RWPE2 (cell line): ENCODE results near the gene CCDC160.
A peak's percentile ranks its signal among the peaks of the same experiment; 100 is the strongest.

Source experiments
- ATAC-seq: fragments of 200-7000 bp; cut with Tn5 transposase; 3 replicates; pipeline ENCODE4 v1.9.1; 2021; ENCODE audit warnings: low read depth
- DNase-seq: peaks from one replicate; pipeline ENCODE4 v3.0.0-alpha.2; 2020; ENCODE audit warnings: low spot score
- H3K27ac ChIP-seq: fragments of 450-650 bp; 2 replicates; pipeline ENCODE4 v1.5.1; 2017; ENCODE audit warnings: mild to moderate bottlenecking; ENCODE audit not compliant: poor library complexity, severe bottlenecking
- H3K27me3 ChIP-seq: fragments of 250-450 bp; sonication (Bioruptor Pico); 2 replicates; pipeline ENCODE4 v1.5.1; 2021; ENCODE audit warnings: mild to moderate bottlenecking, moderate library complexity; ENCODE audit not compliant: insufficient read depth, poor library complexity, severe bottlenecking
- H3K36me3 ChIP-seq: fragments of 250-450 bp; sonication (Bioruptor Pico); 2 replicates; pipeline ENCODE4 v1.5.1; 2020; ENCODE audit warnings: low read depth, mild to moderate bottlenecking, moderate library complexity
- H3K4me1 ChIP-seq: fragments of 250-450 bp; sonication (Bioruptor Pico); 2 replicates; pipeline ENCODE4 v1.5.1; 2021; ENCODE audit warnings: mild to moderate bottlenecking, moderate library complexity; ENCODE audit not compliant: insufficient read depth, poor library complexity, severe bottlenecking
- H3K4me3 ChIP-seq: fragments of 250-450 bp; sonication (Bioruptor Pico); 2 replicates; pipeline ENCODE4 v1.5.1; 2021; ENCODE audit warnings: mild to moderate bottlenecking, moderate library complexity; ENCODE audit not compliant: severe bottlenecking
- H3K9me3 ChIP-seq: fragments of 250-450 bp; sonication (Bioruptor Pico); 2 replicates; pipeline ENCODE4 v1.5.1; 2021; ENCODE audit warnings: mild to moderate bottlenecking, moderate library complexity; ENCODE audit not compliant: severe bottlenecking
- TF ChIP-seq, protein P1 (sequence below): fragments of 450-650 bp; IDR thresholded peaks from one replicate; pipeline ENCODE4 v1.5.1; 2017; ENCODE audit warnings: mild to moderate bottlenecking, moderate library complexity; ENCODE audit not compliant: poor library complexity, severe bottlenecking

Gene CCDC160

GRCh38 chrX:134236626-134237614 is at the start of gene CCDC160:
CCDC160 (plus strand) TSS chrX:134237182; CDS start chrX:134244801, 7,619 bp downstream.
- no peaks in the 10 kb centered on the region for H3K4me1 ChIP-seq
- no peaks in the 10 kb centered on the region for H3K9me3 ChIP-seq
- no peak for DNase-seq
- no peaks in the 10 kb centered on the region for H3K36me3 ChIP-seq
- TF ChIP-seq, protein P1, sequence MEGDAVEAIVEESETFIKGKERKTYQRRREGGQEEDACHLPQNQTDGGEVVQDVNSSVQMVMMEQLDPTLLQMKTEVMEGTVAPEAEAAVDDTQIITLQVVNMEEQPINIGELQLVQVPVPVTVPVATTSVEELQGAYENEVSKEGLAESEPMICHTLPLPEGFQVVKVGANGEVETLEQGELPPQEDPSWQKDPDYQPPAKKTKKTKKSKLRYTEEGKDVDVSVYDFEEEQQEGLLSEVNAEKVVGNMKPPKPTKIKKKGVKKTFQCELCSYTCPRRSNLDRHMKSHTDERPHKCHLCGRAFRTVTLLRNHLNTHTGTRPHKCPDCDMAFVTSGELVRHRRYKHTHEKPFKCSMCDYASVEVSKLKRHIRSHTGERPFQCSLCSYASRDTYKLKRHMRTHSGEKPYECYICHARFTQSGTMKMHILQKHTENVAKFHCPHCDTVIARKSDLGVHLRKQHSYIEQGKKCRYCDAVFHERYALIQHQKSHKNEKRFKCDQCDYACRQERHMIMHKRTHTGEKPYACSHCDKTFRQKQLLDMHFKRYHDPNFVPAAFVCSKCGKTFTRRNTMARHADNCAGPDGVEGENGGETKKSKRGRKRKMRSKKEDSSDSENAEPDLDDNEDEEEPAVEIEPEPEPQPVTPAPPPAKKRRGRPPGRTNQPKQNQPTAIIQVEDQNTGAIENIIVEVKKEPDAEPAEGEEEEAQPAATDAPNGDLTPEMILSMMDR = no peak
- H3K27ac ChIP-seq = no peak within 1 kb of the TSS
- peak; percentile 53; the same call in 2 of the 3 replicates for ATAC-seq
- peak within 1 kb of the TSS; percentile 26 for H3K4me3 ChIP-seq
- H3K27me3 ChIP-seq = no peaks in the 10 kb centered on the region

GRCh38 chrX:134191281-134191680 is 45.7 kb upstream of the CCDC160 start:
- DNase-seq = no peak

GRCh38 chrX:134194915-134195314 is 42.1 kb upstream of the CCDC160 start:
- Histone ChIP-seq H3K27me3 (no peaks in the 10 kb centered on the region), H3K4me1 (no peaks in the 10 kb centered on the region), H3K27ac (no peak overlapping the region), H3K36me3 (no peaks in the 10 kb centered on the region), H3K4me3 (no peak overlapping the region), H3K9me3 (no peaks in the 10 kb centered on the region)
- no peak for DNase-seq
- ATAC-seq = no peak
- TF ChIP-seq, protein P1 = no peak

More at GRCh38 chrX:134191281-134191680, 45.7 kb upstream of the CCDC160 start:
- ATAC-seq = no peak
- TF ChIP-seq, protein P1 = no peak
- Histone ChIP-seq H3K36me3 (no peaks in the 10 kb centered on the region), H3K27me3 (no peaks in the 10 kb centered on the region), H3K4me3 (no peak overlapping the region), H3K27ac (no peak overlapping the region), H3K4me1 (no peaks in the 10 kb centered on the region), H3K9me3 (no peaks in the 10 kb centered on the region)

DNA sequence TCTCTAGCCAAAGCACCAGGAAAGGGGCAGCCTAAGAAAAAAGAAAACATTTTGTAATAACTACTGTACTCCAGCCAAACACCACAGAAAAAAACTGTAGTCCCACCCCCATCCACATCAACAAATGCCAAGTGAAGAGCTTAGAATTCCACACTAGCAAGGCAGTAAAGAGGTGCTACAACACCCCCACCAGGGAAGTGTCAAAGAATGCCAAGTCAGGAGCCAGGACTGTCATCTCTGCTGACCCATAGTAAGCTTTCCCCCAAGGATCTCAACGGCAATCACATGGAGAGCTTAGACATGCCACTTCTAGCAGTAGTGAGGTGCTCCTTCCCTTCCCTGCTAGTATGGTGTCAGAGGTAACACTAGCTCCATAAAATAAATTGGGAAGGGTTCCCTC is 34.4 kb upstream of the CCDC160 start:
- no peak for DNase-seq
- Histone ChIP-seq H3K9me3 (no peaks in the 10 kb centered on the region), H3K27ac (no peak overlapping the region), H3K36me3 (no peaks in the 10 kb centered on the region), H3K27me3 (no peaks in the 10 kb centered on the region), H3K4me3 (no peak overlapping the region), H3K4me1 (no peaks in the 10 kb centered on the region)
- TF ChIP-seq, protein P1 = no peak
- ATAC-seq = no peak

DNA sequence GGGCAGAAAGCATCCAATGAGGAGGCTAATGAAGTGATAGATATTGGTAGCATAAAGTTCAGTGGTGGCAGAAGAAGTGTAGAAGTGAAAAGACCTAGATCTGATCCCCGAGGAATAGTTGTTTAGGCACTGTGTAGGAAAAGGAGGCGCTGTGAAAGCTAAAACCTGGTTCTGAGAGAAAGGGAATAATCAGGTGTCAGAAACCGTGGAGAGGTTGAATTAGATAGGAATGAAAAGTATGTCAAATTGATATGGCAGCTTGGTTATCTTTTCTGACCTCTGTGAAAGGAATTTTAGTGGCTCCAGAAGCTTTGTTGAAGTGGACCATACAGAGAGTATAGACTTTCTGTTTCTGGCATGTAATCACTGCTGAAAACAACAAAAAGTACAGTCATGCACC is 30.8 kb upstream of the CCDC160 start:
- Histone ChIP-seq H3K36me3 (no peaks in the 10 kb centered on the region), H3K4me3 (no peak overlapping the region), H3K9me3 (no peaks in the 10 kb centered on the region), H3K27me3 (no peaks in the 10 kb centered on the region), H3K4me1 (no peaks in the 10 kb centered on the region), H3K27ac (no peak overlapping the region)
- TF ChIP-seq, protein P1 = no peak
- no peak for ATAC-seq
- no peak for DNase-seq
